ENCODE results near the gene MIA2.

- TF ChIP-seq EZH2 (IDR thresholded peaks at IDR 0.05; ENCODE audit: low read depth, unreplicated experiment) (no peak), CTCF (conservative IDR thresholded peaks at IDR 0.05; ENCODE audit: low read depth in 2 of 2) (no peak), REST (IDR thresholded peaks at IDR 0.05; ENCODE audit: unreplicated experiment) (no peak), ETS1 (IDR thresholded peaks at IDR 0.05) (0 out of 2 replicates have a peak, but pooled peaks have one; percentile 31), POLR2AphosphoS5 (IDR thresholded peaks at IDR 0.05; ENCODE audit: low read depth) (peak; percentile 24; the same call in 1 of the 2 replicates), EZH2phosphoT487 (IDR thresholded peaks at IDR 0.05; ENCODE audit: unreplicated experiment) (no peak), CREB1 (CRISPR knock-in tag; IDR thresholded peaks at IDR 0.05; ENCODE audit: low read depth) (no peak), ZNF462 (CRISPR knock-in tag; IDR thresholded peaks at IDR 0.05) (no peak), STAT1 (IDR thresholded peaks at IDR 0.05; ENCODE audit: unreplicated experiment) (no peak), NANOG (IDR thresholded peaks at IDR 0.05; ENCODE audit: borderline replicate concordance) (no peak)
Observed at GRCh38 chr14:39266525-39266870, 32.8 kb downstream of the MIA2 start.
